GM23338 (cell line): Measurements from ENCODE around the gene ZNF23.

Experiments
- CREB1 ChIP-seq: fragments of 250-450 bp; sonication (Bioruptor Pico); IDR thresholded peaks from 2 replicates; pipeline ENCODE4 v1.5.0; 2020; ENCODE audit warnings: low read depth, mild to moderate bottlenecking, moderate library complexity
- EZH2 ChIP-seq: fragments of 200-600 bp; sonication (generic); IDR thresholded peaks from one replicate; pipeline ENCODE4 v1.8.0; 2017; ENCODE audit warnings: antibody characterized with exemption, mild to moderate bottlenecking, low read depth; ENCODE audit not compliant: unreplicated experiment
- JUNB ChIP-seq: IDR thresholded peaks from one replicate; pipeline ENCODE4 v1.6.1; 2016; ENCODE audit warnings: antibody characterized with exemption; ENCODE audit not compliant: unreplicated experiment
- NANOG ChIP-seq: IDR thresholded peaks from 2 replicates; pipeline ENCODE4 v1.6.1; 2016; ENCODE audit warnings: antibody characterized with exemption, borderline replicate concordance
- POLR2AphosphoS5 ChIP-seq: IDR thresholded peaks from 2 replicates; pipeline ENCODE4 v1.6.1; 2016; ENCODE audit warnings: antibody characterized with exemption, low read depth
- STAT1 ChIP-seq: IDR thresholded peaks from one replicate; pipeline ENCODE4 v1.6.1; 2016; ENCODE audit warnings: antibody characterized with exemption; ENCODE audit not compliant: unreplicated experiment
- ZNF114 ChIP-seq: fragments of 250-450 bp; sonication (Bioruptor Pico); IDR thresholded peaks from 2 replicates; pipeline ENCODE4 v1.5.0; 2020; ENCODE audit warnings: mild to moderate bottlenecking, moderate library complexity
- TF ChIP-seq, protein P1 (sequence below), 2 experiments: fragments of 200-600 bp in 1 of 2; sonication (generic) in 1 of 2; conservative IDR thresholded peaks; 2 replicates each; pipeline versions ENCODE4 v1.5.1 to v1.6.1; 2016 to 2017; ENCODE audit warnings: antibody characterized with exemption in 2 of 2, low read depth in 2 of 2, mild to moderate bottlenecking in 2 of 2, moderate library complexity in 1 of 2
- TF ChIP-seq, protein P2 (sequence below): IDR thresholded peaks from one replicate; pipeline ENCODE4 v1.6.1; 2018; ENCODE audit warnings: antibody characterized with exemption; ENCODE audit not compliant: unreplicated experiment
- TF ChIP-seq, protein P3 (sequence below): IDR thresholded peaks from 2 replicates; pipeline ENCODE4 v1.6.1; 2016; ENCODE audit warnings: antibody characterized with exemption

DNA sequence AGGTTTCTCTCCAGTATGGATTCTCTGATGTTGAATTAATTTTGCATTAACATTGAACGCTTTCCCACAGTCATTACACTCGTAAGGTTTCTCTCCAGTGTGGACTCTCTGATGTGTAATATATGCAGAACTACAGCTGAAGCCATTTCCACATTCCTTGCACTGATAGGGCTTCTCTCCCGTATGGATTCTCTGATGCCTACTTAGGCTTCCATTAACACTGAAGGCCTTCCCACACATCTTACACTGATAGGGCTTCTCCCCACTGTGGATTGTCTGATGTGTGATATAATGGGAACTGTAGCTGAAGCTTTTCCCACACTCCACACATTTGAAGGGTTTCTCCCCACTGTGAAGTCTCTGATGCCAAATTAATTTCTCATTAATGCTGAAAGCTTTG is 13.0 kb downstream of the ZNF23 start:
- TF ChIP-seq ZNF114: no peak
- TF ChIP-seq, protein P1, sequence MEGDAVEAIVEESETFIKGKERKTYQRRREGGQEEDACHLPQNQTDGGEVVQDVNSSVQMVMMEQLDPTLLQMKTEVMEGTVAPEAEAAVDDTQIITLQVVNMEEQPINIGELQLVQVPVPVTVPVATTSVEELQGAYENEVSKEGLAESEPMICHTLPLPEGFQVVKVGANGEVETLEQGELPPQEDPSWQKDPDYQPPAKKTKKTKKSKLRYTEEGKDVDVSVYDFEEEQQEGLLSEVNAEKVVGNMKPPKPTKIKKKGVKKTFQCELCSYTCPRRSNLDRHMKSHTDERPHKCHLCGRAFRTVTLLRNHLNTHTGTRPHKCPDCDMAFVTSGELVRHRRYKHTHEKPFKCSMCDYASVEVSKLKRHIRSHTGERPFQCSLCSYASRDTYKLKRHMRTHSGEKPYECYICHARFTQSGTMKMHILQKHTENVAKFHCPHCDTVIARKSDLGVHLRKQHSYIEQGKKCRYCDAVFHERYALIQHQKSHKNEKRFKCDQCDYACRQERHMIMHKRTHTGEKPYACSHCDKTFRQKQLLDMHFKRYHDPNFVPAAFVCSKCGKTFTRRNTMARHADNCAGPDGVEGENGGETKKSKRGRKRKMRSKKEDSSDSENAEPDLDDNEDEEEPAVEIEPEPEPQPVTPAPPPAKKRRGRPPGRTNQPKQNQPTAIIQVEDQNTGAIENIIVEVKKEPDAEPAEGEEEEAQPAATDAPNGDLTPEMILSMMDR (conservative IDR thresholded peaks at IDR 0.05; ENCODE audit: low read depth in 2 of 2): no peak
- TF ChIP-seq, protein P2, sequence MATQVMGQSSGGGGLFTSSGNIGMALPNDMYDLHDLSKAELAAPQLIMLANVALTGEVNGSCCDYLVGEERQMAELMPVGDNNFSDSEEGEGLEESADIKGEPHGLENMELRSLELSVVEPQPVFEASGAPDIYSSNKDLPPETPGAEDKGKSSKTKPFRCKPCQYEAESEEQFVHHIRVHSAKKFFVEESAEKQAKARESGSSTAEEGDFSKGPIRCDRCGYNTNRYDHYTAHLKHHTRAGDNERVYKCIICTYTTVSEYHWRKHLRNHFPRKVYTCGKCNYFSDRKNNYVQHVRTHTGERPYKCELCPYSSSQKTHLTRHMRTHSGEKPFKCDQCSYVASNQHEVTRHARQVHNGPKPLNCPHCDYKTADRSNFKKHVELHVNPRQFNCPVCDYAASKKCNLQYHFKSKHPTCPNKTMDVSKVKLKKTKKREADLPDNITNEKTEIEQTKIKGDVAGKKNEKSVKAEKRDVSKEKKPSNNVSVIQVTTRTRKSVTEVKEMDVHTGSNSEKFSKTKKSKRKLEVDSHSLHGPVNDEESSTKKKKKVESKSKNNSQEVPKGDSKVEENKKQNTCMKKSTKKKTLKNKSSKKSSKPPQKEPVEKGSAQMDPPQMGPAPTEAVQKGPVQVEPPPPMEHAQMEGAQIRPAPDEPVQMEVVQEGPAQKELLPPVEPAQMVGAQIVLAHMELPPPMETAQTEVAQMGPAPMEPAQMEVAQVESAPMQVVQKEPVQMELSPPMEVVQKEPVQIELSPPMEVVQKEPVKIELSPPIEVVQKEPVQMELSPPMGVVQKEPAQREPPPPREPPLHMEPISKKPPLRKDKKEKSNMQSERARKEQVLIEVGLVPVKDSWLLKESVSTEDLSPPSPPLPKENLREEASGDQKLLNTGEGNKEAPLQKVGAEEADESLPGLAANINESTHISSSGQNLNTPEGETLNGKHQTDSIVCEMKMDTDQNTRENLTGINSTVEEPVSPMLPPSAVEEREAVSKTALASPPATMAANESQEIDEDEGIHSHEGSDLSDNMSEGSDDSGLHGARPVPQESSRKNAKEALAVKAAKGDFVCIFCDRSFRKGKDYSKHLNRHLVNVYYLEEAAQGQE: no peak
- no peak for TF ChIP-seq EZH2
- TF ChIP-seq JUNB: no peak
- no peak for TF ChIP-seq STAT1
- no peak for TF ChIP-seq CREB1 (CRISPR knock-in tag)
- TF ChIP-seq, protein P3, sequence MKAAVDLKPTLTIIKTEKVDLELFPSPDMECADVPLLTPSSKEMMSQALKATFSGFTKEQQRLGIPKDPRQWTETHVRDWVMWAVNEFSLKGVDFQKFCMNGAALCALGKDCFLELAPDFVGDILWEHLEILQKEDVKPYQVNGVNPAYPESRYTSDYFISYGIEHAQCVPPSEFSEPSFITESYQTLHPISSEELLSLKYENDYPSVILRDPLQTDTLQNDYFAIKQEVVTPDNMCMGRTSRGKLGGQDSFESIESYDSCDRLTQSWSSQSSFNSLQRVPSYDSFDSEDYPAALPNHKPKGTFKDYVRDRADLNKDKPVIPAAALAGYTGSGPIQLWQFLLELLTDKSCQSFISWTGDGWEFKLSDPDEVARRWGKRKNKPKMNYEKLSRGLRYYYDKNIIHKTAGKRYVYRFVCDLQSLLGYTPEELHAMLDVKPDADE: no peak
- TF ChIP-seq NANOG: no peak
- TF ChIP-seq POLR2AphosphoS5: no peak
